ENCODE measurements around the gene CHEK1.

DNA sequence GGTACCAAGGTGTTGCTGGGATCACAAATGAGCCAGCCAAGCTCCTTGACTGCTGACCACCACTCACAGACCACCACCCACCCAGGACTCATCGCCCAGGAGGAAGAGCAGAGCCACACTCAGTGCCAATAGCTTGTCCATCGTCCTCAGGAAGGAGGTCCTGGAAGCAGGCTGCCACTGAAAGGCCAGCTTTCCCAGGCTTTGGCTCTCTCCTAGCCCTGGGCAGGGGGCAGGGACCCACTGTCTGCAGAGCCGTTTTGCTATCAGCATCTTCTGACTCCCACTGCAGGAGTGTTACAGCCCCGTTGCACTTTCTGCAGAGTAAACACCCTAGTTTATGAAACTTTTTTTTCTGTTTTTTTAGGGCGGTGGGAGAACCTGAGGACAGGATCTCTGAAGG is 67.9 kb downstream of the CHEK1 start:
- TF ChIP-seq POLR2AphosphoS5 (IDR thresholded peaks at IDR 0.05; ENCODE audit: low read depth, low read length) (no peak), POLR2A (IDR thresholded peaks at IDR 0.05; ENCODE audit: low read depth, low read length) (no peak)

All from GM12892 (cell line).